MCF 10A (cell line): ENCODE results near the gene LPCAT4. TPM values are rescaled to one million over a fixed set of nuclear protein-coding genes. Genes with fewer than 3 reads are reported as not detected.

Experiments used
- BruUV-seq: library from RNA; stranded (reverse); fragments of 400-500 nt; replicated peaks from 2 replicates; lab custom pipeline; 2021; lab: Mats Ljungman, UMichigan
- CTCF ChIA-PET: fragments of 300-600 bp; sonication (Branson Sonifier 250); formaldehyde crosslinking; extraction: SDS; loops from one replicate; lab custom pipeline; 2021; ENCODE audit warnings: antibody characterized with exemption, inconsistent platforms; lab: Yijun Ruan, JAX
- POLR2A ChIA-PET: fragments of 300-600, 350-650 bp; sonication (Branson Sonifier 250); formaldehyde crosslinking; extraction: SDS; loops from one replicate; lab custom pipeline; 2020; ENCODE audit warnings: antibody characterized with exemption, inconsistent platforms; lab: Yijun Ruan, JAX
- DNase-seq: peaks from one replicate; pipeline ENCODE4 v3.0.0-alpha.2; 2018; ENCODE audit not compliant: unreplicated experiment
- H3K27ac Mint-ChIP-seq: one replicate; pipeline ENCODE4 v1.8.0; 2022; ENCODE audit warnings: mild to moderate bottlenecking, low read depth, mixed read lengths; ENCODE audit not compliant: unreplicated experiment
- H3K27me3 Mint-ChIP-seq: one replicate; pipeline ENCODE4 v1.8.0; 2022; ENCODE audit warnings: mixed read lengths; ENCODE audit not compliant: insufficient read depth, unreplicated experiment
- H3K36me3 Mint-ChIP-seq: one replicate; pipeline ENCODE4 v1.8.0; 2022; ENCODE audit warnings: mild to moderate bottlenecking, moderate library complexity, mixed read lengths; ENCODE audit not compliant: insufficient read depth, unreplicated experiment
- H3K4me1 Mint-ChIP-seq: one replicate; pipeline ENCODE4 v1.8.0; 2022; ENCODE audit warnings: mixed read lengths; ENCODE audit not compliant: insufficient read depth, unreplicated experiment
- H3K4me3 Mint-ChIP-seq: one replicate; pipeline ENCODE4 v1.8.0; 2022; ENCODE audit warnings: mild to moderate bottlenecking, moderate library complexity, mixed read lengths; ENCODE audit not compliant: unreplicated experiment
- H3K9me3 Mint-ChIP-seq: one replicate; pipeline ENCODE4 v1.8.0; 2022; ENCODE audit warnings: mixed read lengths; ENCODE audit not compliant: unreplicated experiment
- intact Hi-C: fragments of 100-400 bp; cut with micrococcal nuclease; formaldehyde crosslinking; loops from 2 replicates; pipeline ENCODE4 v1.14.1; 2022
- total RNA-seq: library from RNA; stranded (reverse); gene quantifications from 2 replicates; pipeline ENCODE4 v1.2.3, GENCODE V29; 2022
- TF ChIP-seq, protein P1 (sequence below): fragments of 200-600 bp; IDR thresholded peaks from one replicate; pipeline ENCODE4 v1.8.0; 2022; ENCODE audit warnings: antibody characterized with exemption, mild to moderate bottlenecking; ENCODE audit not compliant: unreplicated experiment

LPCAT4 gene
- total RNA-seq, 1 experiment from 2014 or later = 17.4 TPM

DNA sequence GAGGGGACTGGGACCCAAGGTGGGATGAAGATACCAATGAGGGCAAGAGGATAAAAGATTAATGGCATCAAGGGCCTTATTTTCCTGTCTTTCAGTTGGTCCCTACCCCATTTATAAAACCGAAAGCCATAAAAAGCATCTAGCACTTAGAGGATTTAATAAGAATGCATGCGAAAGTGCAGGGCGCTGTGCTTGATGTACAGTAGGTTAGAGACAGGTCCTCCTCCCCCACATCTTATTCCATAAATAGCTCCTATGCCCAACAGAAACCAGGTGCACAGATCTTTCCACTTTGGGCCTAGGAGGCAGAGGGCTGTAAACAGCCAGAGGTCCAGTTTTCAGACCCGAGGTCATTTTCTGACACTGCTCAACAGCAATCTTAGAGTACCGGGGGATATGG lies 1.2 kb downstream of the LPCAT4 start:
- peaks cover 20% of the 10 kb centered on the region for H3K4me1 Mint-ChIP-seq
- H3K27ac Mint-ChIP-seq = no peak overlapping the region
- TF ChIP-seq, protein P1, sequence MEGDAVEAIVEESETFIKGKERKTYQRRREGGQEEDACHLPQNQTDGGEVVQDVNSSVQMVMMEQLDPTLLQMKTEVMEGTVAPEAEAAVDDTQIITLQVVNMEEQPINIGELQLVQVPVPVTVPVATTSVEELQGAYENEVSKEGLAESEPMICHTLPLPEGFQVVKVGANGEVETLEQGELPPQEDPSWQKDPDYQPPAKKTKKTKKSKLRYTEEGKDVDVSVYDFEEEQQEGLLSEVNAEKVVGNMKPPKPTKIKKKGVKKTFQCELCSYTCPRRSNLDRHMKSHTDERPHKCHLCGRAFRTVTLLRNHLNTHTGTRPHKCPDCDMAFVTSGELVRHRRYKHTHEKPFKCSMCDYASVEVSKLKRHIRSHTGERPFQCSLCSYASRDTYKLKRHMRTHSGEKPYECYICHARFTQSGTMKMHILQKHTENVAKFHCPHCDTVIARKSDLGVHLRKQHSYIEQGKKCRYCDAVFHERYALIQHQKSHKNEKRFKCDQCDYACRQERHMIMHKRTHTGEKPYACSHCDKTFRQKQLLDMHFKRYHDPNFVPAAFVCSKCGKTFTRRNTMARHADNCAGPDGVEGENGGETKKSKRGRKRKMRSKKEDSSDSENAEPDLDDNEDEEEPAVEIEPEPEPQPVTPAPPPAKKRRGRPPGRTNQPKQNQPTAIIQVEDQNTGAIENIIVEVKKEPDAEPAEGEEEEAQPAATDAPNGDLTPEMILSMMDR = no peak
- no peak for DNase-seq
- no peaks in the 10 kb centered on the region for H3K9me3 Mint-ChIP-seq
- ChIA-PET POLR2A (interaction anchor here (0.8 to 4.2 kb wide), 14 partner anchors 11 to 282 kb away, joined by 3 to 44 read pairs (median 6); partner anchors contain the start of genes EMC4, GOLGA8B, KATNBL1 and NOP10), CTCF (interaction anchor here (0.5 to 3.4 kb wide), 9 partner anchors 8 to 210 kb away, joined by 3 to 24 read pairs (median 4); partner anchors contain the start of genes KATNBL1, NOP10 and NUTM1)
- intact Hi-C loops = no loop called here
- no TSS peak for BruUV-seq
- H3K4me3 Mint-ChIP-seq = peak overlapping the region; percentile 79
- no peaks in the 10 kb centered on the region for H3K27me3 Mint-ChIP-seq
- peaks cover 20% of the 10 kb centered on the region for H3K36me3 Mint-ChIP-seq

GRCh38 chr15:34365091-34365825 lies 1.7 kb downstream of the LPCAT4 start:
- peaks cover 20% of the 10 kb centered on the region for H3K4me1 Mint-ChIP-seq
- no peaks in the 10 kb centered on the region for H3K9me3 Mint-ChIP-seq
- intact Hi-C loops = no loop called here
- H3K27me3 Mint-ChIP-seq = no peaks in the 10 kb centered on the region
- ChIA-PET POLR2A (interaction anchor here (0.8 to 4.2 kb wide), 10 partner anchors 10 to 281 kb away, joined by 3 to 44 read pairs (median 16); partner anchors contain the start of genes EMC4, GOLGA8B, KATNBL1 and NOP10), CTCF (interaction anchor here (0.6 to 3.4 kb wide), 6 partner anchors 11 to 211 kb away, joined by 3 to 24 read pairs (median 4); partner anchors contain the start of genes KATNBL1, NOP10 and NUTM1)
- BruUV-seq = no TSS peak
- no peak for DNase-seq
- H3K36me3 Mint-ChIP-seq = peaks cover 22% of the 10 kb centered on the region
- H3K27ac Mint-ChIP-seq = peak overlapping the region; percentile 59
- H3K4me3 Mint-ChIP-seq = peak overlapping the region; percentile 79
- TF ChIP-seq, protein P1 = no peak

- H3K27ac Mint-ChIP-seq = no peak overlapping the region
- peaks cover 20% of the 10 kb centered on the region for H3K4me1 Mint-ChIP-seq
- ChIA-PET CTCF (interaction anchor here (1.0 kb wide), 1 partner anchor 20 kb away, joined by 3 read pairs; no protein-coding TSS in a partner anchor), POLR2A (interaction anchor here (1.0 kb wide), 1 partner anchor 9 kb away, joined by 4 read pairs; no protein-coding TSS in a partner anchor)
- TF ChIP-seq, protein P1 = no peak
- H3K9me3 Mint-ChIP-seq = no peaks in the 10 kb centered on the region
- BruUV-seq = no TSS peak
- H3K27me3 Mint-ChIP-seq = no peaks in the 10 kb centered on the region
- peaks cover 28% of the 10 kb centered on the region for H3K36me3 Mint-ChIP-seq
- no peak overlapping the region for H3K4me3 Mint-ChIP-seq
- intact Hi-C loops = no loop called here
- no peak for DNase-seq
Measured at GRCh38 chr15:34364041-34364440, 3.0 kb downstream of the LPCAT4 start.
